Medulla oblongata (tissue), 1 donor: Measurements from ENCODE around the gene ERG.

ENCODE experiments used
- DNase-seq: peaks from one replicate; pipeline ENCODE4 v3.0.0-alpha.2; 2015; ENCODE audit errors: extremely low spot score

The ERG gene

GRCh38 chr21:38330666-38331065 lies 167.6 kb downstream of the ERG start:
- DNase-seq: no peak
